ENCODE data around the gene SAYSD1. TPM values are rescaled to one million over a fixed set of nuclear protein-coding genes. Genes with fewer than 3 reads are reported as not detected.
A peak's percentile ranks its signal among the peaks of the same experiment; 100 is the strongest.

The SAYSD1 gene
- total and polyA plus RNA-seq, 2 experiments from 2014 or later: 8.2 to 10.0 TPM

DNA sequence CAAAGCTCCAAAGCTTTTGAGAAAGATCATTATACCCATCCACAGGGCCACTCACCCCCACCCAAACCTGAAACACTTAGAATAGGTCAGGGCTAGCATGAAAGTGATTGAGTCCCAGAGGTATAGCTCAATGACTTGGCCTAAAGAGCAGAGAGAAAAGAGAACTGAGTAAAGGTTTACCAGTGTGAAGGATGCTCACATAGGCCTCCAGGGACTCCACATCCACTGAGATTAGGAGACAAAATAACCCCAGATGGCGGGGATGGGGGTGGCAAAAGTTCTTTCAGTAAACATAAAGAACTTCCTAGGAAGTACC lies 12.2 kb downstream of the SAYSD1 start (continued):
- TF ChIP-seq CTCF (conservative IDR thresholded peaks at IDR 0.05; ENCODE audit: low read depth in 2 of 2) (no peak), REST (IDR thresholded peaks at IDR 0.05; ENCODE audit: unreplicated experiment) (no peak), NANOG (IDR thresholded peaks at IDR 0.05; ENCODE audit: borderline replicate concordance) (no peak), CREB1 (CRISPR knock-in tag; IDR thresholded peaks at IDR 0.05; ENCODE audit: low read depth) (no peak)

DNA sequence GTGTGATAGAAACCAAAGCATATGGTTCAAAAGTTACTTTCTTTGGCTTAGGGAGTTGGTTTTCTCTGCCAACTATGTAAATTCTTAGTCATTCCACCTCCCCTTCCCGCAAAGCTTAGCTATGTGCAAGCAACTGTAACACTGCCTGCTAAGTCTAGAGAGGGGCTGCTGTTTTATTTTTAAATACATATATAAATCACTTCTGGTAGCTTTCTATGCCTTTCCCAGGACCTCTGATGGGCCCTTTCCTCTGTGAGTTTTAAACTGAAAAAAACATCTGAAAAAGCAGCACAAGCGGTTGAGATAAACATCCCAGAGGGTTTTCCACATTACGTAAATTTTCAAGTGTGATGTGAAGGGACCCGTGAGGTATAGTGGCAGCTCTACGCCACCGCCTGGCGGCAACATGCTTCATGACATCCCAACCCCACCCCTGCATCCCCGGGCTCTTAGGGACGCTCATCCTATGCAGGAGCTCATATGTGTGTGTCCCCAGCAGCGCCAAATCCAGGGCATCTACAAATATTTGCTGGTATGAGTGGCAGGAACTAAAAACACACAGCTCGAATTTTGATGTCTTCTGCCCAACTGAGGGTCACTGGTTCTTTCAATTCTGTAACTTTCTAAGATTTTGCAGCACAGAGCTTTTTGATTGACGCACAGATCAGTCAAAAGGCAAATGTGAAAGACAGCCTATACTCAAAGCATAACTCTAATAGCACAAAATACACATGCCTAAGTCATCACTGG lies 12.7 kb downstream of the SAYSD1 start:
- ATAC-seq (peak; percentile 100), DNase-seq (ENCODE audit: low spot score) (peak; percentile 92)
- TF ChIP-seq CTCF (conservative IDR thresholded peaks at IDR 0.05; ENCODE audit: low read depth in 2 of 2): peak; percentile 76 to 89
- no peak for TF ChIP-seq REST (IDR thresholded peaks at IDR 0.05; ENCODE audit: unreplicated experiment)
- H2AFZ ChIP-seq: no peak overlapping the region
- H3F3A ChIP-seq (replicated peaks; ENCODE audit: low read depth): no peaks in the 10 kb centered on the region
- peaks cover 11% of the 10 kb centered on the region for H3K4me1 ChIP-seq (ENCODE audit: insufficient read depth)
- no peaks in the 10 kb centered on the region; the same call in 1 of the 2 replicates for H3K36me3 ChIP-seq (ENCODE audit: insufficient read depth)
- H3K4me1 Mint-ChIP-seq: peaks cover 8% of the 10 kb centered on the region
- H3K27ac Mint-ChIP-seq: no peak overlapping the region
- no peaks in the 10 kb centered on the region for H3K9me2 ChIP-seq (ENCODE audit: insufficient read depth)
- peaks cover 1% of the 10 kb centered on the region for H3K27me3 Mint-ChIP-seq (ENCODE audit: insufficient read depth, low read depth, poor library complexity)
- no peak overlapping the region for H3K27ac ChIP-seq (ENCODE audit: low read depth)
- H4K20me1 ChIP-seq (replicated peaks; ENCODE audit: insufficient read depth): no peaks in the 10 kb centered on the region
- H3K4me2 ChIP-seq: 0 out of 2 replicates have a peak overlapping the region, but pooled peaks have one; percentile 7
- no peaks in the 10 kb centered on the region for H3K9me3 Mint-ChIP-seq
- H3K4me3 Mint-ChIP-seq: no peak overlapping the region
- H3K4me3 ChIP-seq: no peak overlapping the region
- H3K79me2 ChIP-seq (replicated peaks; ENCODE audit: insufficient read depth): no peaks in the 10 kb centered on the region
- no peaks in the 10 kb centered on the region for H3K27me3 ChIP-seq (ENCODE audit: insufficient read depth)
- H3K36me3 Mint-ChIP-seq (ENCODE audit: low read depth): peaks cover 3% of the 10 kb centered on the region; the same call in 2 of the 3 replicates
